ENCODE measurements around the gene SH3BP4.

SH3BP4 gene

GRCh38 chr2:235086481-235087184, 134.8 kb downstream of the SH3BP4 start:
- no peak overlapping the region for H3K27ac ChIP-seq
- no peak for TF ChIP-seq CTCF (IDR thresholded peaks at IDR 0.05)
- no peaks in the 10 kb centered on the region for H3K9me3 ChIP-seq
- H3K4me1 ChIP-seq (ENCODE audit: control insufficient read depth in 1 of 2, insufficient read depth in 1 of 2, low read depth in 1 of 2, low read length in 1 of 2) = no peaks in the 10 kb centered on the region
- H3K4me3 ChIP-seq (ENCODE audit: low read depth in 1 of 2, low read length in 1 of 2) = no peak overlapping the region
- no peaks in the 10 kb centered on the region for H3K36me3 ChIP-seq
- peaks cover 10% of the 10 kb centered on the region for H3K27me3 ChIP-seq

GRCh38 chr2:235087832-235088495, 136.1 kb downstream of the SH3BP4 start:
- Histone ChIP-seq H3K4me3 (ENCODE audit: low read depth in 1 of 2, low read length in 1 of 2) (no peak overlapping the region), H3K36me3 (no peaks in the 10 kb centered on the region), H3K27ac (no peak overlapping the region), H3K9me3 (no peaks in the 10 kb centered on the region), H3K4me1 (ENCODE audit: control insufficient read depth in 1 of 2, insufficient read depth in 1 of 2, low read depth in 1 of 2, low read length in 1 of 2) (no peaks in the 10 kb centered on the region), H3K27me3 (peaks cover 10% of the 10 kb centered on the region)
- TF ChIP-seq CTCF (IDR thresholded peaks at IDR 0.05) = no peak

GRCh38 chr2:235088496-235088921, 136.7 kb downstream of the SH3BP4 start:
- H3K9me3 ChIP-seq = no peaks in the 10 kb centered on the region
- H3K36me3 ChIP-seq = no peaks in the 10 kb centered on the region
- TF ChIP-seq CTCF (IDR thresholded peaks at IDR 0.05) = no peak
- H3K27ac ChIP-seq = no peak overlapping the region
- no peaks in the 10 kb centered on the region for H3K4me1 ChIP-seq (ENCODE audit: control insufficient read depth in 1 of 2, insufficient read depth in 1 of 2, low read depth in 1 of 2, low read length in 1 of 2)
- H3K27me3 ChIP-seq = peaks cover 10% of the 10 kb centered on the region
- no peak overlapping the region for H3K4me3 ChIP-seq (ENCODE audit: low read depth in 1 of 2, low read length in 1 of 2)

- no peak for TF ChIP-seq CTCF (IDR thresholded peaks at IDR 0.05)
- no peak overlapping the region for H3K4me3 ChIP-seq (ENCODE audit: low read depth in 1 of 2, low read length in 1 of 2)
- peaks cover 10% of the 10 kb centered on the region for H3K27me3 ChIP-seq
- H3K4me1 ChIP-seq (ENCODE audit: control insufficient read depth in 1 of 2, insufficient read depth in 1 of 2, low read depth in 1 of 2, low read length in 1 of 2) = no peaks in the 10 kb centered on the region
- no peaks in the 10 kb centered on the region for H3K9me3 ChIP-seq
- H3K36me3 ChIP-seq = no peaks in the 10 kb centered on the region
- no peak overlapping the region for H3K27ac ChIP-seq
Measured at GRCh38 chr2:235091421-235091820, 139.6 kb downstream of the SH3BP4 start.

- no peaks in the 10 kb centered on the region for H3K4me1 ChIP-seq (ENCODE audit: control insufficient read depth in 1 of 2, insufficient read depth in 1 of 2, low read depth in 1 of 2, low read length in 1 of 2)
- H3K4me3 ChIP-seq (ENCODE audit: low read depth in 1 of 2, low read length in 1 of 2) = no peak overlapping the region
- no peaks in the 10 kb centered on the region for H3K9me3 ChIP-seq
- H3K27me3 ChIP-seq = peaks cover 10% of the 10 kb centered on the region
- TF ChIP-seq CTCF (IDR thresholded peaks at IDR 0.05) = no peak
- H3K27ac ChIP-seq = no peak overlapping the region
- H3K36me3 ChIP-seq = no peaks in the 10 kb centered on the region
Measured at GRCh38 chr2:235091983-235092382, 140.2 kb downstream of the SH3BP4 start.

Data from neutrophil (primary cell).